Ovary (tissue), 3 donors: ENCODE results near the gene FCRL4.

Experiments
- POLR2A ChIP-seq: fragments of 450-650 bp; IDR thresholded peaks from one replicate; pipeline ENCODE4 v1.6.1; 2017; ENCODE audit warnings: antibody characterized with exemption, mild to moderate bottlenecking, moderate library complexity
- TF ChIP-seq, protein P1 (sequence below), 3 donors: fragments of 450-650 bp in 2 of 3; fragments of 200-600 bp in 1 of 3; IDR thresholded peaks; one replicate each; pipeline versions ENCODE4 v1.5.1 to v1.8.0; 2016 to 2022; ENCODE audit warnings: antibody characterized with exemption in 3 of 3, mild to moderate bottlenecking in 1 of 3
- donor health status: DM: no; HTN: no; CAD: no.

- TF ChIP-seq, protein P1, sequence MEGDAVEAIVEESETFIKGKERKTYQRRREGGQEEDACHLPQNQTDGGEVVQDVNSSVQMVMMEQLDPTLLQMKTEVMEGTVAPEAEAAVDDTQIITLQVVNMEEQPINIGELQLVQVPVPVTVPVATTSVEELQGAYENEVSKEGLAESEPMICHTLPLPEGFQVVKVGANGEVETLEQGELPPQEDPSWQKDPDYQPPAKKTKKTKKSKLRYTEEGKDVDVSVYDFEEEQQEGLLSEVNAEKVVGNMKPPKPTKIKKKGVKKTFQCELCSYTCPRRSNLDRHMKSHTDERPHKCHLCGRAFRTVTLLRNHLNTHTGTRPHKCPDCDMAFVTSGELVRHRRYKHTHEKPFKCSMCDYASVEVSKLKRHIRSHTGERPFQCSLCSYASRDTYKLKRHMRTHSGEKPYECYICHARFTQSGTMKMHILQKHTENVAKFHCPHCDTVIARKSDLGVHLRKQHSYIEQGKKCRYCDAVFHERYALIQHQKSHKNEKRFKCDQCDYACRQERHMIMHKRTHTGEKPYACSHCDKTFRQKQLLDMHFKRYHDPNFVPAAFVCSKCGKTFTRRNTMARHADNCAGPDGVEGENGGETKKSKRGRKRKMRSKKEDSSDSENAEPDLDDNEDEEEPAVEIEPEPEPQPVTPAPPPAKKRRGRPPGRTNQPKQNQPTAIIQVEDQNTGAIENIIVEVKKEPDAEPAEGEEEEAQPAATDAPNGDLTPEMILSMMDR (IDR thresholded peaks at IDR 0.05), result no peak
- TF ChIP-seq POLR2A, result no peak
These were observed 20.5 kb downstream of the FCRL4 start for GRCh38 chr1:157577420-157577819.
